Lung (tissue), 12 donors: ENCODE results near the gene NFATC4. TPM values are rescaled to one million over a fixed set of nuclear protein-coding genes. Genes with fewer than 3 reads are reported as not detected.

Experiments
- ATAC-seq: fragments of 200-7000 bp; cut with Tn5 transposase; one replicate; pipeline ENCODE4 v1.9.1; 2020; ENCODE audit warnings: moderate number of reproducible peaks; ENCODE audit not compliant: insufficient read depth, low FRiP score
- DNase-seq, 3 donors: peaks; one replicate each; pipeline ENCODE4 v3.0.0-alpha.2; 2013 to 2017
- H3K27ac ChIP-seq, 2 donors: one replicate each; pipeline ENCODE4 v1.5.1; 2013; ENCODE audit warnings: mild to moderate bottlenecking in 2 of 2, moderate library complexity in 2 of 2, control low read depth in 1 of 2, inconsistent platforms in 1 of 2, low read depth in 1 of 2, low read length in 1 of 2
- H3K27me3 ChIP-seq, 3 donors: one replicate each; pipeline ENCODE4 v1.5.1; 2013; ENCODE audit warnings: low read length in 2 of 3; ENCODE audit not compliant: control insufficient read depth in 3 of 3, insufficient read depth in 3 of 3
- H3K36me3 ChIP-seq, 4 donors: one replicate each; pipeline ENCODE4 v1.5.1; 2013; ENCODE audit warnings: low read length in 4 of 4, mild to moderate bottlenecking in 1 of 4, moderate library complexity in 1 of 4; ENCODE audit not compliant: control insufficient read depth in 4 of 4, insufficient read depth in 4 of 4
- H3K4me1 ChIP-seq, 5 donors: one replicate each; pipeline ENCODE4 v1.5.1; 2013; ENCODE audit warnings: low read length in 5 of 5, mild to moderate bottlenecking in 2 of 5, moderate library complexity in 1 of 5; ENCODE audit not compliant: control insufficient read depth in 5 of 5, insufficient read depth in 5 of 5
- H3K4me3 ChIP-seq: one replicate; pipeline ENCODE4 v1.5.1; 2013; ENCODE audit warnings: mild to moderate bottlenecking, control low read depth, moderate library complexity
- H3K9ac ChIP-seq, 2 donors: one replicate each; pipeline ENCODE4 v1.5.1; 2013; ENCODE audit warnings: low read length in 2 of 2, control low read depth in 1 of 2; ENCODE audit not compliant: insufficient read depth in 1 of 2
- H3K9me3 ChIP-seq, 4 donors: one replicate each; pipeline ENCODE4 v1.5.1; 2013; ENCODE audit warnings: low read length in 3 of 4, mild to moderate bottlenecking in 1 of 4, moderate library complexity in 1 of 4; ENCODE audit not compliant: control insufficient read depth in 4 of 4, insufficient read depth in 3 of 4
- WGBS, 2 donors: extraction: QIAGEN DNeasy Blood & Tissue Kit; methylation state at CpG; one replicate each; pipeline ENCODE4 v1.1.7; 2013; 5-methylcytosine and 5-hydroxymethylcytosine counted together
- polyA plus RNA-seq, 2 donors: library from polyadenylated mRNA; stranded (reverse); fragments of 200-250 nt; gene quantifications; one replicate each; pipeline ENCODE4 v1.2.1, GENCODE V29; 2013
- total RNA-seq, 2 donors: library from RNA; depleted of rRNA in 1 of 2; stranded (reverse); fragments of >200 nt in 1 of 2; gene quantifications; one replicate each; pipeline ENCODE4 v1.2.1, GENCODE V29; 2014 to 2021
- TF ChIP-seq, protein P1 (sequence below): IDR thresholded peaks from 2 replicates; pipeline ENCODE4 v1.5.1; 2012; ENCODE audit warnings: mild to moderate bottlenecking; ENCODE audit errors: control extremely low read depth, extremely low read depth
- donor health status: control.
- donor health status: control.
- donor health status: Bipolar disorder and iron deficiency.
- donor health status: healthy.
- donor health status: DM: yes; HTN: yes; CAD: no.

NFATC4 gene
- total and polyA plus RNA-seq, 4 donors: 13.9 to 71.4 (median 38.4) TPM

DNA sequence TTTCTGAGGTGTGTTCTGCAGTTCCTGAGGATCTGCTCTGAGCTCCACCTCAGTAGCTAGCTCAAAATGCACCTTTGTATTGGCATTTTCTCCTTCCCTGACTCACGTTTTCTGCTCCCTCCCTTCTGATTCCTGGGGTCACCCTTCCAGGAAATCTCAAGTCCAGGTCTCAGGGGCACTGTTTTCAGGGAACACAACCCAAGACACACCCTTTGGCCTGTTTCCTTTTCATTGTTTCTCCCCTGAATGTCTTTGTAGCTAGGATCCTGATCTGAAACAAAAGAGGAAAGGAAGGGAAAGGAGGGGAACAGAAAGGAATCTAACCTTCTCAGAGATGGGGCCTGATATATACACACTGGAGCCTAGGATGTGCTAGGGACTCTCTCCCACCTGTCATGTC, 20.9 kb upstream of the NFATC4 start:
- no peak overlapping the region for H3K9ac ChIP-seq
- H3K27ac ChIP-seq: no peak overlapping the region
- no peak overlapping the region for H3K4me3 ChIP-seq
- peaks cover 0 to 7% (median 0%) of the 10 kb centered on the region in 5 donors for H3K4me1 ChIP-seq
- H3K9me3 ChIP-seq: no peaks in the 10 kb centered on the region
- WGBS, 2 donors: 48 to 50% methylated on average over 1 of the region's 1 CpG
- H3K36me3 ChIP-seq: no peaks in the 10 kb centered on the region
- TF ChIP-seq, protein P1, sequence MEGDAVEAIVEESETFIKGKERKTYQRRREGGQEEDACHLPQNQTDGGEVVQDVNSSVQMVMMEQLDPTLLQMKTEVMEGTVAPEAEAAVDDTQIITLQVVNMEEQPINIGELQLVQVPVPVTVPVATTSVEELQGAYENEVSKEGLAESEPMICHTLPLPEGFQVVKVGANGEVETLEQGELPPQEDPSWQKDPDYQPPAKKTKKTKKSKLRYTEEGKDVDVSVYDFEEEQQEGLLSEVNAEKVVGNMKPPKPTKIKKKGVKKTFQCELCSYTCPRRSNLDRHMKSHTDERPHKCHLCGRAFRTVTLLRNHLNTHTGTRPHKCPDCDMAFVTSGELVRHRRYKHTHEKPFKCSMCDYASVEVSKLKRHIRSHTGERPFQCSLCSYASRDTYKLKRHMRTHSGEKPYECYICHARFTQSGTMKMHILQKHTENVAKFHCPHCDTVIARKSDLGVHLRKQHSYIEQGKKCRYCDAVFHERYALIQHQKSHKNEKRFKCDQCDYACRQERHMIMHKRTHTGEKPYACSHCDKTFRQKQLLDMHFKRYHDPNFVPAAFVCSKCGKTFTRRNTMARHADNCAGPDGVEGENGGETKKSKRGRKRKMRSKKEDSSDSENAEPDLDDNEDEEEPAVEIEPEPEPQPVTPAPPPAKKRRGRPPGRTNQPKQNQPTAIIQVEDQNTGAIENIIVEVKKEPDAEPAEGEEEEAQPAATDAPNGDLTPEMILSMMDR: no peak
- H3K27me3 ChIP-seq: peaks cover 0 to 17% (median 13%) of the 10 kb centered on the region in 3 donors
- DNase-seq: no peak
- no peak for ATAC-seq

DNA sequence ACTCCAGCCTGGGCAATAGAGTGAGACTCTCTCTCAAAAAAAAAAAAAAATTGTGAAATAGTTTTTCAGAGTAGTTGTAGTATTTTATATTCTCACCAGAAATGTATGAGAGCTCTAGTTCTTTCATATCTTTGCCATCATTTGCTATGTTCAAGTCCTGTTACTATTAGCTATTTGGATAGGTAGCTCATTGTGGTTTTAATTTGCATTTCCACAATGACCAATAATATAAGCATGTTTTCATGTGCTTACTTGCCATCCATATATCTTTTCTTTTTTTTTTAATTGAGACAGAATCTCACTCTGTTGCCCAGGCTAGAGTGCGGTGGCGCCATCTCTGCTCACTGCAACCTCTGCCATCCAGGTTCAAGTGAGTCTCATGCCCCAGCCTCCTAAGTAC, 19.8 kb upstream of the NFATC4 start:
- no peak for ATAC-seq

DNA sequence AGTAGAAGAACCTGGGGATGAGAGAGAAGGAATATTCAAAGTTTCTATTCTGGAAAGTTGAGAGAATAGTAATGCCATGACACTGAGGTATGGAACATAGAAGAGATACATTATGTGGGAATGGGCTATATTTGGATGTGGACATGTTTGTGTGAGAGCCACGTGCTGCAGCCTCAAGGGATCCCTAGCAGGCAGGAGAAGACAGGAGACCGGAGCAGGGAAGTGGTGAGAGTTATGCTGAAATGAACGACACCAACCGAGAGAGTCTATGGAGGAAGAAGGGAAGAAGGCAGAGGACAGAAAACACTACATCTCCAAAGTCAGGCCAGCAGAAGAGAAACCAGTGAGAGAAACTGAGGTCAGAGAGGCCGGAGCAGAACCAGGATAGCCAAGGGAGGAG, 18.2 kb upstream of the NFATC4 start:
- H3K27me3 ChIP-seq: peaks cover 0 to 8% (median 5%) of the 10 kb centered on the region in 3 donors
- no peak overlapping the region for H3K9ac ChIP-seq
- H3K36me3 ChIP-seq: no peaks in the 10 kb centered on the region
- no peak for DNase-seq
- no peak overlapping the region for H3K4me3 ChIP-seq
- peaks cover 0 to 8% (median 0%) of the 10 kb centered on the region in 5 donors for H3K4me1 ChIP-seq
- ATAC-seq: no peak
- WGBS, 2 donors: 79 to 85% methylated on average over 5 of the region's 5 CpGs
- H3K27ac ChIP-seq: no peak overlapping the region
- H3K9me3 ChIP-seq: no peaks in the 10 kb centered on the region
- TF ChIP-seq, protein P1: no peak

More for the DNA sequence above, 19.8 kb upstream of the NFATC4 start:
- Histone ChIP-seq H3K4me1 (peaks cover 0 to 8% (median 0%) of the 10 kb centered on the region in 5 donors), H3K27me3 (peaks cover 0 to 14% (median 11%) of the 10 kb centered on the region in 3 donors), H3K4me3 (no peak overlapping the region), H3K27ac (no peak overlapping the region), H3K9ac (no peak overlapping the region), H3K9me3 (no peaks in the 10 kb centered on the region), H3K36me3 (no peaks in the 10 kb centered on the region)
- WGBS, 2 donors: 97 to 98% methylated on average over 2 of the region's 2 CpGs
- TF ChIP-seq, protein P1: no peak
- no peak for DNase-seq

DNA sequence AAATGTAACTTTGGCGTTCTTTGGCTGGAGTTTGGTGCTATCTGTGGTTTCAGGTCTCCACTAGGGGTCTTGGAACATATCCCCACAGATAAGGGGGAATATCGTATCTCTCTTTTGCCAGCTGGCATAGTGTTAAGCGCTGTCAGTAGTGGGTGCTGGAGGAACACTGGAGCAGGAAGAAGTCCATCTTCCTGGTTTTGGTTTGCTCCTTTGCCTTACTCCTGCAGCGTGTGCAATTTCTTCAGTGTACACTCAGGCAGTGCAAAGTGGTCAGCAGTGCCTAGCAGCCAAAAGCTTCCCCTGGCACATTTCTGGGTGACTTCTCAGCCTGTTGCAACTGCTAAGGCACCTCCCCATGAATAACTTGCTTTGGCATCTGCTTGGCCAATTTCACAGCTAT, 16.5 kb upstream of the NFATC4 start:
- 14 to 22% methylated on average over 4 of the region's 4 CpGs for WGBS, 2 donors
- Histone ChIP-seq H3K27ac (no peak overlapping the region), H3K4me1 (peaks cover 0 to 8% (median 0%) of the 10 kb centered on the region in 5 donors), H3K27me3 (peaks cover 0 to 5% (median 3%) of the 10 kb centered on the region in 3 donors), H3K9me3 (no peaks in the 10 kb centered on the region), H3K36me3 (no peaks in the 10 kb centered on the region), H3K4me3 (no peak overlapping the region), H3K9ac (no peak overlapping the region)
- ATAC-seq: no peak
- peak in 2 of 3 donors; percentile 59 to 69 for DNase-seq
- TF ChIP-seq, protein P1: no peak
